Measurements from ENCODE around the gene CLTB.

CLTB gene

GRCh38 chr5:176353533-176353932 lies 62.8 kb downstream of the CLTB start:
- DNase-seq (ENCODE audit: low read depth in 2 of 2), result no peak

- no peak for DNase-seq (ENCODE audit: low read depth in 2 of 2)
These were observed 64.0 kb downstream of the CLTB start for GRCh38 chr5:176352116-176352878.

GRCh38 chr5:176350416-176350815 lies 65.9 kb downstream of the CLTB start:
- no peak for DNase-seq (ENCODE audit: low read depth in 2 of 2)

- no peak for DNase-seq (ENCODE audit: low read depth in 2 of 2)
These were observed 73.4 kb downstream of the CLTB start for GRCh38 chr5:176342766-176343458.

Data from activated CD8-positive, alpha-beta memory T cell treated with anti-CD3 and anti-CD28 coated beads for 4 hours (primary cell).